NB4 (cell line): Measurements from ENCODE around the gene REG3G.

ENCODE experiments used
- DNase-seq: peaks from one replicate; pipeline ENCODE4 v3.0.0; 2010; ENCODE audit warnings: low read depth
- H3K4me3 ChIP-seq: one replicate; pipeline ENCODE4 v1.5.1; 2011; ENCODE audit warnings: mild to moderate bottlenecking, low read depth, low read length, moderate library complexity
- MAX ChIP-seq: IDR thresholded peaks from 2 replicates; pipeline ENCODE4 v1.6.1; 2011; ENCODE audit warnings: low read depth, low read length
- MYC ChIP-seq: IDR thresholded peaks from 2 replicates; pipeline ENCODE4 v1.6.1; 2011; ENCODE audit warnings: low read depth, low read length
- POLR2A ChIP-seq: IDR thresholded peaks from 2 replicates; pipeline ENCODE4 v1.6.1; 2011; ENCODE audit warnings: mild to moderate bottlenecking; ENCODE audit not compliant: insufficient read length; ENCODE audit errors: extremely low read depth
- TF ChIP-seq, protein P1 (sequence below): IDR thresholded peaks from one replicate; pipeline ENCODE4 v1.5.1; 2012; ENCODE audit warnings: low read depth, low read length

The REG3G gene

GRCh38 chr2:79005216-79005615 is 20.3 kb upstream of the REG3G start:
- TF ChIP-seq, protein P1, sequence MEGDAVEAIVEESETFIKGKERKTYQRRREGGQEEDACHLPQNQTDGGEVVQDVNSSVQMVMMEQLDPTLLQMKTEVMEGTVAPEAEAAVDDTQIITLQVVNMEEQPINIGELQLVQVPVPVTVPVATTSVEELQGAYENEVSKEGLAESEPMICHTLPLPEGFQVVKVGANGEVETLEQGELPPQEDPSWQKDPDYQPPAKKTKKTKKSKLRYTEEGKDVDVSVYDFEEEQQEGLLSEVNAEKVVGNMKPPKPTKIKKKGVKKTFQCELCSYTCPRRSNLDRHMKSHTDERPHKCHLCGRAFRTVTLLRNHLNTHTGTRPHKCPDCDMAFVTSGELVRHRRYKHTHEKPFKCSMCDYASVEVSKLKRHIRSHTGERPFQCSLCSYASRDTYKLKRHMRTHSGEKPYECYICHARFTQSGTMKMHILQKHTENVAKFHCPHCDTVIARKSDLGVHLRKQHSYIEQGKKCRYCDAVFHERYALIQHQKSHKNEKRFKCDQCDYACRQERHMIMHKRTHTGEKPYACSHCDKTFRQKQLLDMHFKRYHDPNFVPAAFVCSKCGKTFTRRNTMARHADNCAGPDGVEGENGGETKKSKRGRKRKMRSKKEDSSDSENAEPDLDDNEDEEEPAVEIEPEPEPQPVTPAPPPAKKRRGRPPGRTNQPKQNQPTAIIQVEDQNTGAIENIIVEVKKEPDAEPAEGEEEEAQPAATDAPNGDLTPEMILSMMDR, result no peak
- TF ChIP-seq MYC (no peak), MAX (no peak), POLR2A (no peak)
- no peak for DNase-seq
- H3K4me3 ChIP-seq, result no peak overlapping the region

- no peak for DNase-seq
- H3K4me3 ChIP-seq, result no peak overlapping the region
- TF ChIP-seq, protein P1, result no peak
- TF ChIP-seq MYC (no peak), MAX (no peak), POLR2A (no peak)
These were observed 16.1 kb upstream of the REG3G start for GRCh38 chr2:79009388-79009787.

- no peak overlapping the region for H3K4me3 ChIP-seq
- TF ChIP-seq POLR2A (no peak), MYC (no peak), MAX (no peak)
- TF ChIP-seq, protein P1, result no peak
These were observed 14.0 kb upstream of the REG3G start for GRCh38 chr2:79011496-79011895.

DNA sequence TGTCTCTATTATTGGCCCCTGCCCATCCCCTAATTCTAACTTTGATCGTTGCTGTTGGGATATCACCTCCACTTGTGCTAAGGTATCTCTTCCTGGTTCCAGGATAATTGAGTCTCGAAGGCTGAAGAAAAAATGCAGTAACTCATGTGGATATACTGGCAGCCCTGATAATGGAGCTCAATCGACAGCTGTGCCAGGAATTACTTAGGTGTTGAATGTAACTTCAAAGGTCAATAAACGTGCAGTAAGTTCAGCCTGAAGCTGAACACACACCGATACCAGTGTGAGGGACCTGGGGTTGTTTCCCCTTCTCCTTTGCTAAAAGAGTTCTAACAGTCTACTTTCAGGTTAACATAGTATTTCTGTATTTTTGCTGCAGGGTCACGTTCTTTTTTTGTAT is 11.9 kb upstream of the REG3G start:
- no peak for DNase-seq
- no peak overlapping the region for H3K4me3 ChIP-seq
- TF ChIP-seq MAX, result no peak
- TF ChIP-seq MYC, result no peak
- TF ChIP-seq, protein P1, result no peak
- TF ChIP-seq POLR2A, result no peak

More at GRCh38 chr2:79011496-79011895, 14.0 kb upstream of the REG3G start:
- DNase-seq, result no peak

GRCh38 chr2:79016342-79016741 is 9.2 kb upstream of the REG3G start:
- TF ChIP-seq MYC (no peak), MAX (no peak), POLR2A (no peak)
- TF ChIP-seq, protein P1, result no peak
- DNase-seq, result no peak
- H3K4me3 ChIP-seq, result no peak overlapping the region

DNA sequence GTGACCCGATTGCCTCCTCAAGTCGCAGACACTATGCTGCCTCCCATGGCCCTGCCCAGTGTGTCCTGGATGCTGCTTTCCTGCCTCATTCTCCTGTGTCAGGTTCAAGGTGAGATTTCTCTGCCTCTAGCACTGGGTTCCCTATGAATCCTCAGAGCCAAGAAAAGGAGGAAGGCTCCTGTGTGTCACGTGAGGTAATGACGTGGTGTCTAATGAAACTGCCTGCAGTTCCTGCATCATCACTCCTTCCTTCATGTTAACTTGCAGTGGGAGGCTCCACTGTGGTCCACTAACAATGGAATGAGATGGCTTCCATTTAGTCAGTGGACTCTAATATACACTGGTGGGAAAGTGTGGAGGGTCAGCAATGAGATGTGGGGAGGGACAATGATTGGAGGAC is 559 bp downstream of the REG3G start:
- DNase-seq, result no peak
- no peak for TF ChIP-seq MYC
- TF ChIP-seq POLR2A, result no peak
- TF ChIP-seq, protein P1, result no peak
- no peak for TF ChIP-seq MAX
- no peak overlapping the region for H3K4me3 ChIP-seq
